Tibial artery (tissue), 4 donors: ENCODE data around the gene NRDC.

ENCODE experiments used
- DNase-seq, 2 donors: peaks; one replicate each; pipeline ENCODE4 v3.0.0-alpha.2; 2019
- H3K27ac ChIP-seq, 2 donors: fragments of 200-600 bp; sonication (generic) in 1 of 2; 1 replicate in 1 of 2; 2 replicates in 1 of 2; pipeline ENCODE4 v1.5.1; 2018 to 2019; ENCODE audit warnings: mild to moderate bottlenecking in 1 of 2
- H3K27me3 ChIP-seq, 2 donors: fragments of 200-600 bp; sonication (generic) in 1 of 2; one replicate each; pipeline versions ENCODE4 v1.5.1 to v1.6.0; 2016 to 2019
- H3K36me3 ChIP-seq, 3 donors: fragments of 200-600 bp; sonication (generic) in 2 of 3; one replicate each; pipeline ENCODE4 v1.5.1; 2016 to 2019; ENCODE audit warnings: mild to moderate bottlenecking in 2 of 3
- H3K4me1 ChIP-seq, 4 donors: fragments of 200-600 bp; sonication (generic) in 2 of 4; 1 replicate in 3 of 4; 2 replicates in 1 of 4; pipeline ENCODE4 v1.5.1; 2016 to 2019
- H3K4me3 ChIP-seq, 2 donors: fragments of 200-600 bp; sonication (generic) in 1 of 2; 1 replicate in 1 of 2; 2 replicates in 1 of 2; pipeline ENCODE4 v1.5.1; 2018 to 2019; ENCODE audit warnings: mild to moderate bottlenecking in 2 of 2
- H3K9me3 ChIP-seq, 3 donors: fragments of 200-600 bp; sonication (generic) in 1 of 3; one replicate each; pipeline ENCODE4 v1.5.1; 2016 to 2019
- intact Hi-C: fragments of 100-400 bp; cut with DNase I; formaldehyde crosslinking; loops from one replicate; pipeline ENCODE4 v1.15.0; 2023; ENCODE audit warnings: low total_unique reads
- TF ChIP-seq, protein P1 (sequence below), 2 experiments: fragments of 200-600 bp in 1 of 2; fragments of 450-650 bp in 1 of 2; IDR thresholded peaks; one replicate each; pipeline ENCODE4 v1.5.1; 2017 to 2019; ENCODE audit warnings: antibody characterized with exemption in 2 of 2, mild to moderate bottlenecking in 1 of 2, moderate library complexity in 1 of 2

The NRDC gene

DNA sequence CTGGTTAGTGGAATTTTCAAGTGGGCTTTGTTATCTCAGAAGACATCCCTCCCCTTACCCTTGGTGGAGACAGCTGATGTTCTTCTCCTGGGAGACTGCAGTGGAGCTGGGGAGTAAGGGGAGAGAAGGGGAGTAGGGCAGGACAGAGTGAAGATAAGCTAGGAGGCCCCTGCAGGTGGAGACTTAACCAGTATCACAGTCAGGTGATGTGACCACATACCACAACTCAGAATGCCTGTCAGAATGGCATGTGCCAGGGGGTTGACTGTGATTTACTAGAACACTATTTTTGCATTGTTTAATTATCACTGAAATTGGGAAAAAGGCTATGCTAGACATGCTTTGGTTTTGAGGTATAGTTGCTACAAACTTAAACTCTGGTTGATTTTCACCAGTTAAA, 124.6 kb downstream of the NRDC start:
- intact Hi-C loops, result no loop called here
- H3K27ac ChIP-seq, result no peak overlapping the region
- H3K4me3 ChIP-seq, result no peak overlapping the region
- H3K9me3 ChIP-seq, result no peaks in the 10 kb centered on the region
- H3K4me1 ChIP-seq, result peaks cover 0 to 30% (median 9%) of the 10 kb centered on the region in 4 donors
- TF ChIP-seq, protein P1, sequence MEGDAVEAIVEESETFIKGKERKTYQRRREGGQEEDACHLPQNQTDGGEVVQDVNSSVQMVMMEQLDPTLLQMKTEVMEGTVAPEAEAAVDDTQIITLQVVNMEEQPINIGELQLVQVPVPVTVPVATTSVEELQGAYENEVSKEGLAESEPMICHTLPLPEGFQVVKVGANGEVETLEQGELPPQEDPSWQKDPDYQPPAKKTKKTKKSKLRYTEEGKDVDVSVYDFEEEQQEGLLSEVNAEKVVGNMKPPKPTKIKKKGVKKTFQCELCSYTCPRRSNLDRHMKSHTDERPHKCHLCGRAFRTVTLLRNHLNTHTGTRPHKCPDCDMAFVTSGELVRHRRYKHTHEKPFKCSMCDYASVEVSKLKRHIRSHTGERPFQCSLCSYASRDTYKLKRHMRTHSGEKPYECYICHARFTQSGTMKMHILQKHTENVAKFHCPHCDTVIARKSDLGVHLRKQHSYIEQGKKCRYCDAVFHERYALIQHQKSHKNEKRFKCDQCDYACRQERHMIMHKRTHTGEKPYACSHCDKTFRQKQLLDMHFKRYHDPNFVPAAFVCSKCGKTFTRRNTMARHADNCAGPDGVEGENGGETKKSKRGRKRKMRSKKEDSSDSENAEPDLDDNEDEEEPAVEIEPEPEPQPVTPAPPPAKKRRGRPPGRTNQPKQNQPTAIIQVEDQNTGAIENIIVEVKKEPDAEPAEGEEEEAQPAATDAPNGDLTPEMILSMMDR (IDR thresholded peaks at IDR 0.05), result no peak
- no peak for DNase-seq
- H3K27me3 ChIP-seq, result no peaks in the 10 kb centered on the region
- peaks cover 12 to 42% (median 24%) of the 10 kb centered on the region in 3 donors for H3K36me3 ChIP-seq

DNA sequence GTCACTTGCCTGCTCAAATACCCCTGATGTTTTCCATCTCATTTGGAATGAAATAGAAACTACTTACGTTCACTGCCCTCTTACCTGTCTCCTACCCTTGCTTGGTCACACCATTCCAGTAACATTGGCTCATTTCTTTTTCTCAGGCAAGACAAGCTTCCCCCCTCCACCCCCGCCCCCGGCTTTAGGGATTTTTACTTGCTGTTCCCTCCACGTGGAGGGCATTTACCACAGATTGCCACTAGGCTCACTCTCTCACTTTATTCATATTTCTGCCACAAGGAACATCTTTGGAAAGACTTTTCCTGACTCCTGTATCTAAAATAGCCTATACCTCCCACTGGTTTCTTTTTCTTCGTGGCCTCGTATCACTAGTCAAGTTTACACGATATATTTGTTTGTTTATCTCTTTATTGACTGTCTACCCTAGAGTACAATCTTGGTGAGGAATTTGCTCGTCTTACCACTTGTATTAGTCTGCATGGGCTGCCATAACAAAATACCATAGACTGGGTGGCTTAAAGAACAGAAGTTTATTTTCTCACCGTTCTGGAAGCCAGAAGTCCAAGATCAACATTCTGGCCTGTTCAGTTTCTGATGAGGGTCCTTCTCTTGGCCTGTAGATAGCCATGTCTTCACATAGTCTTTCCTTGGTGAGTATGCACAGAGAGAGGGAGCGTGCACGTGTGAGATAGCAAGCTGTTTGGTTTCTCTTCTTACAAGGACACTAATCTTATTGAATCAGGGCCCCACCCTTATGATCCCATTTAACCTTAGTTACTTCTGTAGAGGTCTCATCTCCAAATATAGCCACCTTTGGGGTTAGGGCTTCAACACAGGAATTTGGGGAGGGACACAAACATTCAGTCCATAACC, 126.2 kb downstream of the NRDC start:
- H3K36me3 ChIP-seq, result peaks cover 12 to 47% (median 30%) of the 10 kb centered on the region in 3 donors
- no peak for DNase-seq
- no peak overlapping the region for H3K27ac ChIP-seq
- TF ChIP-seq, protein P1 (IDR thresholded peaks at IDR 0.05), result no peak
- H3K4me3 ChIP-seq, result no peak overlapping the region
- intact Hi-C loops, result no loop called here
- H3K4me1 ChIP-seq, result peaks cover 0 to 13% (median 3%) of the 10 kb centered on the region in 4 donors
- no peaks in the 10 kb centered on the region for H3K9me3 ChIP-seq
- no peaks in the 10 kb centered on the region for H3K27me3 ChIP-seq

DNA sequence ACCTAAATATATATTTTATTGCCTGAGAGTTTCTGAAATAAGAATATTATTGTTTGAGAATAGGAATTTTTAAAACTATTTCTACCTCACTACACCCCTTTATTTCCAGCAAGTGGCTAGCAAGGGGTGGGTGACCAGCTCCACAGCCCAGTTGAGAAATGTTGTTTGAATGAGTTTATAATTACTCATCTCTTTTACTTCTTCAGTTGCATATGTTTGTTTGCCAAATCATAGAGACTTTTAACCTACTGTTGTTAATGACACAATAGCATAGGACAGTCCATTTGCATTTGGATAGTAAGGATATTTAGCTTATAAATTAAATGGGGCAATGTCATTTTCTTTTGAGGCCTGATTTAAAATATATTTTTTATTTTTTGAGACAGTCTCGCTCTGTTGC, 127.8 kb downstream of the NRDC start:
- Histone ChIP-seq H3K4me3 (no peak overlapping the region), H3K4me1 (peaks cover 0 to 4% (median 0%) of the 10 kb centered on the region in 4 donors), H3K27ac (no peak overlapping the region), H3K36me3 (peaks cover 12 to 45% (median 27%) of the 10 kb centered on the region in 3 donors), H3K9me3 (no peaks in the 10 kb centered on the region), H3K27me3 (no peaks in the 10 kb centered on the region)
- TF ChIP-seq, protein P1 (IDR thresholded peaks at IDR 0.05), result no peak
- DNase-seq, result no peak
- intact Hi-C loops, result no loop called here

DNA sequence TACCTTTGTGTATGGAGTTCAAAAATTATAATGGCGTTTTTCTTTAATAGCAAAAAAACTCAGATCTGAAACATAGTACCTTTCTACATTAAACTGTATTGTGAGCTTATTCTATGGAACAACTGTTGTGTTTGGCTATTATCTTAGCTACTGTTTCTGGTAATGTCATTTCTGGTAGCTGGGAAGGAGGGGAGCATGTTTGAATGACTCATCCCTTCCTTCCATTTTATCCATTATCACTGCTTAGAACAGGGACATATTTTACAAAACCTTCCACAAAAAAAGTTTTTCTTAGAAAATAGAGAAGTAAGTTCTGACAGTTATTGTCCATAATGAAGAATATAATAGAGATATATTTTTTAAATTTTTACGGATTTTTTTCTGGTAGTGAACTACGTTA, 128.3 kb downstream of the NRDC start:
- intact Hi-C loops, result no loop called here
- H3K27me3 ChIP-seq, result no peaks in the 10 kb centered on the region
- H3K4me1 ChIP-seq, result peaks cover 0 to 8% (median under 1%) of the 10 kb centered on the region in 4 donors
- peaks cover 12 to 40% (median 22%) of the 10 kb centered on the region in 3 donors for H3K36me3 ChIP-seq
- H3K27ac ChIP-seq, result no peak overlapping the region
- no peak overlapping the region for H3K4me3 ChIP-seq
- DNase-seq, result no peak
- H3K9me3 ChIP-seq, result no peaks in the 10 kb centered on the region
- TF ChIP-seq, protein P1 (IDR thresholded peaks at IDR 0.05), result no peak

DNA sequence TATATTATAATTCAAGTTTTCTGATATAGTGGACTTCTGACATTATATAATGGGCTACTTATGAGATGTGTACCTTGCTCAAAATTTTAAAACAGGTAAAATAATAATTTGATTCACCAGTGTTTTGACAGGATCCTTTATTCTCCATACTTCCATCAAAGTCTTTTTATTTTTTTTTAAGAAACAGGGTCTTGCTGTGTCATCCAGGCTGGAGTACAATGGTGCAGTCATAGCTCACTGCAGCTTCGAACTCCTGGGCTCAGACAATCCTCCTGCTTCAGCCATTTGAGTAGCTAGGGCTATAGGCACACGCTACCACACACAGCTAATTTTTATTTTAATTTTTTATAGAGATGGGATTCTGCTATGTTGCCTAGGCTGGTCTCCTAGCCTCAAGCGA, 129.4 kb downstream of the NRDC start:
- DNase-seq, result no peak
- TF ChIP-seq, protein P1 (IDR thresholded peaks at IDR 0.05), result no peak
- H3K4me1 ChIP-seq, result peaks cover 0 to 19% (median 6%) of the 10 kb centered on the region in 4 donors
- H3K9me3 ChIP-seq, result no peaks in the 10 kb centered on the region
- H3K4me3 ChIP-seq, result no peak overlapping the region
- no peaks in the 10 kb centered on the region for H3K27me3 ChIP-seq
- peaks cover 12 to 36% (median 21%) of the 10 kb centered on the region in 3 donors for H3K36me3 ChIP-seq
- intact Hi-C loops, result no loop called here
- no peak overlapping the region for H3K27ac ChIP-seq
